ENCODE data around the gene SPATA2.

The SPATA2 gene

GRCh38 chr20:49928411-49929141, 13.2 kb upstream of the SPATA2 start:
- Histone ChIP-seq H3F3A (ENCODE audit: low read depth) (no peaks in the 10 kb centered on the region), H3K9ac (ENCODE audit: low read depth, low read length, poor library complexity, severe bottlenecking) (peak overlapping the region; percentile 1), H2AFZ (ENCODE audit: low read length) (peak overlapping the region; percentile 83), H3K27me3 (ENCODE audit: insufficient read depth, low read length, poor library complexity, severe bottlenecking) (no peaks in the 10 kb centered on the region), H3K9me2 (replicated peaks; ENCODE audit: low read depth, low read length) (no peaks in the 10 kb centered on the region), H3K79me2 (ENCODE audit: insufficient read depth, low read length) (no peaks in the 10 kb centered on the region), H3K36me3 (ENCODE audit: insufficient read depth, low read length) (no peaks in the 10 kb centered on the region), H3K4me2 (ENCODE audit: low read depth, low read length, poor library complexity, severe bottlenecking) (peak overlapping the region; percentile 57), H3K4me1 (ENCODE audit: insufficient read depth, low read length, poor library complexity, severe bottlenecking) (peaks cover 3% of the 10 kb centered on the region), H4K20me1 (ENCODE audit: insufficient read depth, low read length, poor library complexity, severe bottlenecking) (no peaks in the 10 kb centered on the region), H3K4me3 (ENCODE audit: low read length, poor library complexity, severe bottlenecking) (peak overlapping the region; percentile 34), H3K9me3 (ENCODE audit: insufficient read depth, low read depth, low read length) (no peaks in the 10 kb centered on the region)
- TF ChIP-seq EZH2phosphoT487 (IDR thresholded peaks at IDR 0.05; ENCODE audit: borderline replicate concordance) (no peak), CTCF (conservative IDR thresholded peaks at IDR 0.05; ENCODE audit: low read length) (peak; percentile 90)

GRCh38 chr20:49925901-49926454, 10.6 kb upstream of the SPATA2 start:
- Histone ChIP-seq H3K9ac (ENCODE audit: low read depth, low read length, poor library complexity, severe bottlenecking) (no peak overlapping the region), H3K36me3 (ENCODE audit: insufficient read depth, low read length) (no peaks in the 10 kb centered on the region), H2AFZ (ENCODE audit: low read length) (no peak overlapping the region), H3K27me3 (ENCODE audit: insufficient read depth, low read length, poor library complexity, severe bottlenecking) (no peaks in the 10 kb centered on the region), H3K4me2 (ENCODE audit: low read depth, low read length, poor library complexity, severe bottlenecking) (no peak overlapping the region), H3K4me3 (ENCODE audit: low read length, poor library complexity, severe bottlenecking) (no peak overlapping the region), H3K79me2 (ENCODE audit: insufficient read depth, low read length) (no peaks in the 10 kb centered on the region), H3F3A (ENCODE audit: low read depth) (no peaks in the 10 kb centered on the region), H3K9me3 (ENCODE audit: insufficient read depth, low read depth, low read length) (no peaks in the 10 kb centered on the region), H3K4me1 (ENCODE audit: insufficient read depth, low read length, poor library complexity, severe bottlenecking) (peaks cover 3% of the 10 kb centered on the region), H4K20me1 (ENCODE audit: insufficient read depth, low read length, poor library complexity, severe bottlenecking) (no peaks in the 10 kb centered on the region), H3K9me2 (replicated peaks; ENCODE audit: low read depth, low read length) (no peaks in the 10 kb centered on the region)
- no peak for TF ChIP-seq CTCF (conservative IDR thresholded peaks at IDR 0.05; ENCODE audit: low read length)

GRCh38 chr20:49924247-49924646, 8.9 kb upstream of the SPATA2 start:
- Histone ChIP-seq H3K9me3 (ENCODE audit: insufficient read depth, low read depth, low read length) (no peaks in the 10 kb centered on the region), H3K27me3 (ENCODE audit: insufficient read depth, low read length, poor library complexity, severe bottlenecking) (no peaks in the 10 kb centered on the region), H3K9ac (ENCODE audit: low read depth, low read length, poor library complexity, severe bottlenecking) (no peak overlapping the region), H3F3A (ENCODE audit: low read depth) (no peaks in the 10 kb centered on the region), H3K4me3 (ENCODE audit: low read length, poor library complexity, severe bottlenecking) (no peak overlapping the region), H3K79me2 (ENCODE audit: insufficient read depth, low read length) (no peaks in the 10 kb centered on the region), H3K9me2 (replicated peaks; ENCODE audit: low read depth, low read length) (no peaks in the 10 kb centered on the region), H3K4me2 (ENCODE audit: low read depth, low read length, poor library complexity, severe bottlenecking) (no peak overlapping the region), H3K4me1 (ENCODE audit: insufficient read depth, low read length, poor library complexity, severe bottlenecking) (peaks cover 3% of the 10 kb centered on the region), H2AFZ (ENCODE audit: low read length) (no peak overlapping the region), H3K36me3 (ENCODE audit: insufficient read depth, low read length) (no peaks in the 10 kb centered on the region), H4K20me1 (ENCODE audit: insufficient read depth, low read length, poor library complexity, severe bottlenecking) (no peaks in the 10 kb centered on the region)
- TF ChIP-seq CTCF (conservative IDR thresholded peaks at IDR 0.05; ENCODE audit: low read length) (no peak), EZH2phosphoT487 (IDR thresholded peaks at IDR 0.05; ENCODE audit: borderline replicate concordance) (no peak)
